NCI-H524 treated with DMSO at 0.1 percent for 48 hours (cell line): Measurements from ENCODE around the gene NRAP.

ENCODE experiments used
- DNase-seq: peaks from one replicate; lab custom pipeline; 2025; lab: John Stamatoyannopoulos, UW

NRAP gene

DNA sequence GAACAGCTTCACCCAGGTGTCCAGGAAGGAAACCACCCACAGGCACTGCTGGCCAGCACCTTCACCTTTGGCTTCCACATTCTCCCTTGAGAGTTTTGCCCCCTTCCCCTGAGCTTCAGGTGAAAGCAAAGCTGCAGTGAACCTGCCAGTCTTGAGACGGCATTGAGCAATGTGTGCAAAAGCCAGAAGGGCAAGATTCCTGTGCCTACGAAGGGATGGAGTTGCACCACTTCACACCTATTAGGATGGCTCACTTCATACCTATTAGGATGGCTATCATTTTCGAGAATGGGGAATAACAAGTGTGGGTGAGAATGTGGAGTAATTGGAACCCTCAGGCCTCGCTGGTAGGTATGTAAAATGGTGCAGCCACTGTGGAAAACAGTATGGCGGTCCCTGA, 103.8 kb downstream of the NRAP start:
- no peak for DNase-seq

DNA sequence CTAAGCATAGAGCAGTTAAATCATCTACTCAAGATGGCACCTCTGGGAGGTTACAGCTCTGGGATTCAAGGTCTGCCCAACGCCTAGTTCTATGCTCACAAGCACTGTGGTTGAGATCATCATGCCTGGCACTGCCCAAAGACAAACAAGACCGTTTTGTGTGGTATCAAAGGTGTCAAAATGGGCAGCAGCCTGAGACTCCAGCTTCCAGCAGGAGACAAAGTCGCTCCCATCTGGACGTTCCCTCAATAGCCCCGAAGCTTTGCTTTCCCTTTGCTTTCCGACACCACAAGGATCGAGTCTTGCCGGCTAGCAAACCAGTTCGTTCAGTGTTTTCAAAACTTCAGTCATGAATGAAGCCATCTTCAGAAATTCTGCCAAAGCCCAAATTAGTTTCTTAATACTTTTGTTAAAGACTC, 105.9 kb downstream of the NRAP start:
- DNase-seq = no peak

DNA sequence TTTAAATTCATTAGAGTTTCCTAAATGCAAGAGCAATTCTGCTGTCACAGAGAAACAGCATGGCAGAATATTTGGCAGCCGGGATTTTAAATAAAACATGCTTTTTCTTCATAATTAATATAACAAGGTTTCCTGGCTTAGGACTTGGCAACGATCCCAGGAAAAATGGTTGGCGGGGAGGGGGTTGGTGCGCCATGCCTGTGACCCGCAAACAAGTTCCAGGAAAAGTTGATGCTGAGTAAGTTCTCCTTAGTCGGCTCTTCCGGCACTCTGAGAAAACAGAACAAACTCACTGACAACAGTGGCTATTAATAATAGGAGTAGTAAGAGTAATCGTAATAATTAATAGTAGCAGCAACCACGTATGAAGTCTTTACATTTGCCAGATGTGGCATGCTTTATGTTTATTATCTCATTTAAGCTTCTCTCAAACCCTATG, 106.4 kb downstream of the NRAP start:
- no peak for DNase-seq

DNA sequence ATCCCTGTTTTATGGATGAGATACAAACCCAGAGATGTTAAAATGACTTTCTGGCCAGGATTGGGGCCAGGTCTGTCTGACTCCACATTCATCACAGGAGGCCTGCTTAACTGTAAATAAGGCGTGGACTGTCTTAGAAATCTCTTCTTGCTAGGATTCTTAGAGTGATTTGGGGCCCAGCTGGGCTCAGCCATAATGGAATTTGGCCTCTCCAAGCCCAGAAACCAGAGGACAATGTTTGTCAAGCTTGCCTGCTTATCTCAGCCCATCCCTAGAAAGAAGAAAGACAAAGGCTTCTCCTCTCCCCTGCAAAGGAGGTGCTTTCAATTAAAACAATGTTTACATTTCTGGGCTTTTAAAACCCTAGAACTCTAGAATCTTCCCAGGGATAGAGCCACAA, 108.1 kb downstream of the NRAP start:
- DNase-seq = no peak

DNA sequence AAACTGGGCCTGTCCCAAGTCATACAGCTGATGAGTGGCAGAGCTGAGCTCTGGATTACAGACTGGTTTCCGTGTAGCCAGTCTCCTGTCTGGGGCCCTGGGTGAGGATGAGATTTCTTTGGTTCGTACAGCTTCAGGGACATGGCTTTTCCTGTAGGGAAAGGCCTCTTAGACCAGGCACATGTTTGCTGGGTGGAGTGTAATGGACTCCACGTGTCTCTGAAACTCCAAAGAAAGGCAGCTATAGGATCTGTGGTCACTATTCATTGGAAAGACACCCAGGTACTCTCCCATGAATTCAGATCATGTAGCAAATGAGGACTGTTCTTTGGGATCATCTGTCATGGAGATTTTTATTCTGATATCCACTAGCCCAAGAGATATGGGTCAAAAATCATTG, 108.6 kb downstream of the NRAP start:
- DNase-seq = no peak

DNA sequence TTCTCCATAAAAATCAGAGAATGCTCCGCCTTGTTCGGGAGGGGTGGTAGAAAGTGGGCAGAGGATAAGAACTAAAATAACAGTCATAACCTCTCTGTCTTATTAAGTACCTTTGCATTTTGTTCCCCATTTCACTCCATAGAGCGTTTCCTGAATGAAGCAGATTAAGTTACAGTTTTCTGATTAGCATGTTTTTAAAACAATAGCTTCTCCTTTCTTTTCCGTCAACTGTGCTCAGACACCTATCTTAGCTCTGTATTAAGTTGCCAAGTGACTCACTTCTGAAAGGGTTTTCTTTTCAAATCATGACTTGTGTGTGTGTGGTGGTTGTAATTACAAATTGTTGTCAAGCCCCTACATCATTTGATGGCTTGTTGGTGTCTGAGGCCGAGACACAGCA, 109.6 kb downstream of the NRAP start:
- no peak for DNase-seq

DNA sequence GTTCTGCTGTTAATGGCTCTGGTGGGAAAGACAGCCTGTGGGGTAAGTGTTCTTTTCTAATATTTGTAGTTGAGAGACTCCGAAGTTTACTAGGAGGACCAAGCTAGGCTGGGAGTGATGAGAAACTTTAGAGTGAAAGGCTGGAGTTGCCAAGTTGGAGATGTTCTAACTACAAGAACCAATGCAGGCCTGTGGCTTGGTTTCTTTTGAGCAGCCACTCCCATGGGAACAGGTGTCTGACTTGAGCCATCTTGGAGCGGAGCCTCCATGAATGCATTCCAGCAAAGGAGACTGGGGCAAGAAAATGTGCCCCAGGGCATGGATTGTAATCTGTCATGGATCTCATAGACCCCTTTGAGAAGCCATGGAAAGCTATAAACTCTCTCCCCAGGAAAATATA, 110.7 kb downstream of the NRAP start:
- no peak for DNase-seq

DNA sequence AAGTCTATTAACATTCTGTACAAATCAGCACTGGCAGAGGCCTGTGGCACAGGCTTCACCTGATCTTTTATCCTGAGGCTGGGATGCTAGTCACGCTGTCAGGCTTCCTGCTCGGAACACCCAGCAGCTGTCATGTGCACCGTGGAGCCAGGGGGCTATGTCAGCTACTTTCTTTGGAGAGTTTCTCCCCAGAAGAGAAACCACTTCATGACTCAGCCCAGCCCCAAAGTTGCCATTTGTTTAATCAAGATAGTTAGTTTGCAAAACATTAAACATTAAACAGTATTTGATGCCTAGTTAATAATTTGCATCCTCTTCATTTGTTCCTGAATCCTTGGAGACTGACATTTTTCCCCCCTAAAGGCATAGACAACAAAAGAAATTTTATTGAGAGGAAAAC, 111.1 kb downstream of the NRAP start, which contains the start of gene HABP2:
Gene HABP2 (plus strand): TSS at position 353 of the 400 bp plus-strand sequence. CDS start 69 bp downstream, outside the sequence.
- DNase-seq = no peak

DNA sequence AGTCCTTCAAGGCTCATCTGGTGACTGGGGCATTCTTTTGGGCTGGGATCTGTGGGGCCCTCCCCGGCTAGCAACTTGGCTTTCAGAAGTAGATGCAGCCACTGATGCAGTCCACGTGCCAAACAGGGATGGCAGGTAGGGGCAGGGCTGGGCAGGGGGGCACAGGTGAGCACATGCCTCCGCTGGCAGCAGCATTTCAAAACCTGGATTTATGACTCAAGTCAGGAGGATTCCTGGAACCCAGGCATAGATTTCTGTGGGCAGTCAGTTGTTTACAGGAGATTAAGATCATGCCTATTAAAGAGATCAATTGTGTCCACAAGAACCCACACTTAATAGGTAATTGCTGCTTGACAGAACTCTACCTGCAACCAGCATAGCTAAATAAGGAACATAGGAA, 111.8 kb downstream of the NRAP start:
- DNase-seq = no peak

DNA sequence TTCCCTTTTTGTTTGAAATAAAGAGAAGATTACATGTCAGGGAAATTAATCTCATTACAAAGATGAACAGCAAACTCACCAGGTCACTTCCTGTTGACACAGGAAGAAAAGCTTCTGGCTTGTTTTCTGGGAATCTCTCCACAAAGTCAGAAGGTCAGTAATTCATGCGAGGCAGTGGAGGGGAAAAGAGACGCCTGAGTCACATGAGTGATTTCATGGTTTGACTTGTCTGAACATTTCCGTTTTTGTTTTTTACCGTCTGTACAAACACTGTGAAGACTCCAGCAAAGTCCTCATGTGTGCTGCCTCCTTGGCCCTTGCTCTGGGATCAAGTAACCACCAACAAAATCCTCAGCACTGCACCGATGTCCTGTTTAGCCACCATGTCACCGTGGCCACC, 113.5 kb downstream of the NRAP start:
- no peak for DNase-seq

DNA sequence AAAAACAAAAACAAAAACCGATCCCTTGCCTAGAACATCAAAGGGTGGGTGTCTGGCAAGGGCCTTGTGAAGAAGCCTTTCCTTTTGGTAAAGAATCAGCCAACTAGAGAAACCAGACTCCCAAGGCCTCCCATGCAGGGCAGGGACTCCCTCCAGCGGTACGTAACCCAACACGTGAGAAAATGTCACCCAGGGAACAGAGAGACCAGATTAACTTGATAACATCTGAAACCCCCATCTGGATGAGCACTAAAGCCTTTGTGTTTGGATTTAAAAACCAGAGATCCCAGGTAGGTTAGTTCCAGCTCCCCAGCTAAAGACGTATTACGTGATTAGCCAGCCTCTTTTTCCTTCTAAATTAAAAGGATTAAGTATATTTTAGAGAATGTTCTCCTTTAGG, 114.0 kb downstream of the NRAP start:
- DNase-seq = no peak

DNA sequence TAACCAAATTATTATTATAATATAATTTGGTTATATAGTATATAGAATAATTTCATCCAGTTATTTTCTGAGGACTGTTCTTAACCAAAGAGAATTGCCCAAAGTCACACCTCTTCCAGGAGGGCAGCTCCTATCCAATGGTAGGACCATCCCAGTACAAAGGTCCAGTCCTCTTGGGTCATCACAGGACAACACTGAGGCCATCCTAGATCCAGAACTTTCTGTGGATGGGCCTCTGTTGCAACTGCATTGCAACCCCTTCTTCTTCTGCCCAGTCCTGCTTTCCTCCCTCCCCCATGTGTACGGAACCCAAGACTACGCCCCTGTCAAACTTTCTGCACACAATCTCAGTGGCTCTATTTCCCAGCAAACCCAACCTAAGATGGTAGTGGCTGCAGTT, 116.4 kb downstream of the NRAP start:
- DNase-seq = no peak

DNA sequence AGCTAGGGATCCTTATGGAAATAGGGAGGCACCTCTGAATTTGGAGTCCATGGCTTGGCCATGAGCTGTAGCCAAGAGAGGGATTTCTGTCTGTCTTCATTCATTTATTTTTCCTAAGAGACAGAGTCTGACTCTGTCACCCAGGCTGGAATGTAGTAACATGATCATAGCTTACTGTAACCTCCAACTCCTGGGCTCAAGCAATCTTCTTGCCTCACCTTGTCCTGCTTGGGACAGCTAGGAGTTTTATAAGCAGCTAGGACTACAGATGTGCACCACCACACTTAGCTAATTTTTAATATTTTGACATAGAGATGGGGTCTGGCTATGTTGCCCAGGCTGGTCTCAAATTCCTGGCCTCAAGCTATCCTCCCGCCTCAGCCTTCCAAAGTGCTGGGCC, 119.4 kb downstream of the NRAP start:
- no peak for DNase-seq

DNA sequence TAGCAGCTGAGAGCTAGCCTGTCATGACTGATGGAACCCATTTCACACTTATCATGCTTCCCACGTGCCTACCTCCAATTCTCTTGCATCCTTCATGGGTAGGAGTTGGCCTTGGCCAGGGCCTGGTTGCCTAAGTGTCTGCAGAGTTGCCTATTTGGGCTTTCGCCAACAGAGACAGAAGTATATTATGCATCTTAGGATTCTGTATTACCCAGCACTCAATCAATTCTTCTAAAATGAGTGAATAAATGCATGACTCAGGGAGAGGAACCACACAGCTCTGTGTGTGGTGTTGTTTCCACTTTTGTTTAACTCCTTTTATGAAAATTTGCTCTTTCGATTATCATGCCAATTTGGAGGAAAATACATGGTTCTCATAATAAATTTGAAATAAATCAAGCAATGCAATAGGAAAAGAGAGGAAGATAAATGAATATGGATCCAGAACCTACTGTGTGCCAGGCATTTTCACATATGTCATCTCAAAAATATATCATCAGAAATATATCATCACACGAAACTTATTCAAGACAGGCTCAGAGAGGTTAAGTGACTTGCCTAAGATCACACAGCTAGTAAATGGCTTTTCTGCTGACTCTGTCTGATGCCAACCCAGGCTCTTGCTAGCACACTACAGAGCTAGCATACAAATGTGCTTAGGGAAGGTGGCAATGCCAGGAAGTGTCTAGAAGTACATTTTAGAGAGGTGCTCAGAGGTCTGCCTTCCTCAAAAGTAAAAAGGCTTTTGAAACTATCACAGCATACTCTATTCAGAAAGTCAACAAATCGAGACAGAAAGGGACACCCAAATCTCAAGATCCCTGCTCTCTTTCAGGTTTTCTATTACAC, 120.5 kb downstream of the NRAP start:
- no peak for DNase-seq

DNA sequence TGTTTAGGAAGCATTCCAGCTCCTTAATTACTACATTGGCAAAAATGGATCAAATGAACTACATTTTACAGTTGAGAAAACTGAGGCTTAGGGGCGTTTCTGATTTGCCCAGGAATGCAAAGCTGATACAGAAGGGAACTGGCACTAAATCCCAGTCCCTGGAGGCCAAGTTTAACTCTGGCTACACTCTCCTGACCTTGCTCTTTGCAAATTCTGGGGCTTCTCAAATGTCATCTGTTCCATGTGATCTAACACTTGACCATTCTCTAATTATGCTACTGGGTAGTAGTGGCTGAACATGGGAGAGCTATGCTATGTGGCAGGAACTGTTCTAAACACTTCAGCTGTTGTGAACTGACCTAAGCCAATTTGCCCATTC, 122.3 kb downstream of the NRAP start:
- no peak for DNase-seq

DNA sequence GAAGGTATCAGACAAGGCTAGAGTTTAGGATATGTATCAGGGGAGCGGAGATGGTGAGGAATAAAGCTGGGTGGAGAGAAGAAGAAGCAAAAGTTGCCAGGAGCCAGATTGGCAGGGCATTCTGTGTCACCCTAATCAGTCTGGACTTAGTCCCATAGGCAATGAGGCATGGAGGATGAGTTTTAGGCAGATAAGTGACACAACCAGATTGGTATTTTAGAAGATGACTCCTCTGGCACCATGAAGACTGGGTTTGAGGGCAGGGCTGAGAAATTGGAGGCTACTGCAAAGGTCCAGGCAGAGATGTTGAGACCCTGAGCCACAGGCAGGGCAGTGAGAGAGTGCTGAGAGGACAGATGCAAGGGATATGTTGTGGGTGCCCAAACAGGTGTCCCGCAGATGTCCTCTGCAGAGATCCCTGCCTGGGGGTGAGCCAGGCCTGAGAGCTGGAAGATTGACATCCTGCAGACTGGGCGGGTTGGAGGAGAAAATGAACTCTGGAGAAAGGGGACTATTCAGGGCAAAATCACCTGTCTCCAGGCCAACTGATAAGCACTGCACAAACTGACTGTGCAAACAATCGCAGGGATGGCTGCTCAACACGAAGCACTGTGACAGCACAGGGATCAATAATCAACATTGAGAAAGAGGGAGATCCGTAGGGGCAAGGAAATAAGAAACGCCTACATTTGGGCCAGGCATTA, 122.8 kb downstream of the NRAP start:
- no peak for DNase-seq

DNA sequence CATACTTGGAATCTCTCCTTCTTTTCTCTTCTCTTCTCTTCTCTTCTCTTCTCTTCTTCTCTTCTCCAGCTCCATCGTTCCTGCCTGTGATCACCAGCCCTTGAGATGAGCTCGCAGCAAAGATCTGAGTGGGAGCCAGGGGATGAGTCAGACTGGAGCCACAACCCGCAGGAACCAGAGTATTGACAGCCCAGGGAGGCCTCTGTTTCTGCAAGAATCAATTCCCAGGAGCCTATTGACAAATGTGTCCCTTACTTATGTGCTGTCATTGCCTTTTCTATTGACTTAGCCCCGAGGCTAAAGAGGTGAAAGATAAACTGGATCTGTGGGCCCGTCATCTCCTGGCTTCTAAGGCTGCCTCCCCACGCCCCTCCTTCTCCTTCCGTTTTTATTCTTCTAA, 124.1 kb downstream of the NRAP start:
- DNase-seq = no peak
